ENCODE data around the gene GNAQ. TPM values are rescaled to one million over a fixed set of nuclear protein-coding genes. Genes with fewer than 3 reads are reported as not detected.

Gene GNAQ
- polyA plus RNA-seq, 2 of the 4 experiments (the other 2 are of a cell fraction): 17.9 to 60.0 TPM

GRCh38 chr9:77677957-77678535 lies 353.6 kb downstream of the GNAQ start:
- DNase-seq (ENCODE audit: low read depth in 1 of 2, low spot score in 1 of 2) (no peak), ATAC-seq (no peak), FAIRE-seq (no peak)
- Histone ChIP-seq H3K27ac (no peak overlapping the region), H3K4me3 (no peak overlapping the region), H3K4me2 (no peak overlapping the region), H3K9me3 (no peaks in the 10 kb centered on the region), H3K4me1 (no peaks in the 10 kb centered on the region)
- ChIA-PET POLR2A (no interaction called here), CTCF (no interaction called here)
- WGBS (ENCODE audit: missing lambda C conversion rate): 71% methylated on average over 7 of the region's 7 CpGs
- TF ChIP-seq ZNF302 (CRISPR knock-in tag; IDR thresholded peaks at IDR 0.05) (no peak), ZC3H11A (IDR thresholded peaks at IDR 0.05) (no peak), GATA3 (IDR thresholded peaks at IDR 0.05; ENCODE audit: borderline replicate concordance) (no peak)

- ChIA-PET POLR2A (no interaction called here), CTCF (interaction anchor here (1.1 kb wide), 1 partner anchor 203 kb away, joined by 3 read pairs; no protein-coding TSS in a partner anchor)
- TF ChIP-seq ZFP36 (IDR thresholded peaks at IDR 0.05; ENCODE audit: borderline replicate concordance, partially characterized antibody) (no peak), TFCP2L1 (CRISPR knock-in tag; IDR thresholded peaks at IDR 0.05) (no peak), RAD21 (conservative IDR thresholded peaks at IDR 0.05 in 1 of 2, IDR thresholded peaks at IDR 0.05 in 1 of 2) (no peak), TP53 (CRISPR knock-in tag; IDR thresholded peaks at IDR 0.05) (no peak), EHF (CRISPR knock-in tag; IDR thresholded peaks at IDR 0.05) (no peak), EHMT2 (IDR thresholded peaks at IDR 0.05; ENCODE audit: low read depth) (no peak), ZSCAN20 (CRISPR knock-in tag; IDR thresholded peaks at IDR 0.05) (no peak), USF2 (IDR thresholded peaks at IDR 0.05) (no peak)
- TF ChIP-seq, protein P1, sequence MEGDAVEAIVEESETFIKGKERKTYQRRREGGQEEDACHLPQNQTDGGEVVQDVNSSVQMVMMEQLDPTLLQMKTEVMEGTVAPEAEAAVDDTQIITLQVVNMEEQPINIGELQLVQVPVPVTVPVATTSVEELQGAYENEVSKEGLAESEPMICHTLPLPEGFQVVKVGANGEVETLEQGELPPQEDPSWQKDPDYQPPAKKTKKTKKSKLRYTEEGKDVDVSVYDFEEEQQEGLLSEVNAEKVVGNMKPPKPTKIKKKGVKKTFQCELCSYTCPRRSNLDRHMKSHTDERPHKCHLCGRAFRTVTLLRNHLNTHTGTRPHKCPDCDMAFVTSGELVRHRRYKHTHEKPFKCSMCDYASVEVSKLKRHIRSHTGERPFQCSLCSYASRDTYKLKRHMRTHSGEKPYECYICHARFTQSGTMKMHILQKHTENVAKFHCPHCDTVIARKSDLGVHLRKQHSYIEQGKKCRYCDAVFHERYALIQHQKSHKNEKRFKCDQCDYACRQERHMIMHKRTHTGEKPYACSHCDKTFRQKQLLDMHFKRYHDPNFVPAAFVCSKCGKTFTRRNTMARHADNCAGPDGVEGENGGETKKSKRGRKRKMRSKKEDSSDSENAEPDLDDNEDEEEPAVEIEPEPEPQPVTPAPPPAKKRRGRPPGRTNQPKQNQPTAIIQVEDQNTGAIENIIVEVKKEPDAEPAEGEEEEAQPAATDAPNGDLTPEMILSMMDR (IDR thresholded peaks at IDR 0.05): no peak
- H3K27ac ChIP-seq: no peak overlapping the region
- H3K4me3 ChIP-seq: no peak overlapping the region
- 40% methylated on average over 4 of the region's 4 CpGs for WGBS (ENCODE audit: missing lambda C conversion rate)
- ATAC-seq (no peak), FAIRE-seq (no peak), DNase-seq (ENCODE audit: low read depth in 1 of 2, low spot score in 1 of 2) (no peak)
- H3K4me2 ChIP-seq: no peak overlapping the region
- H3K4me1 ChIP-seq: no peaks in the 10 kb centered on the region
- no peaks in the 10 kb centered on the region for H3K9me3 ChIP-seq
These were observed 354.2 kb downstream of the GNAQ start for GRCh38 chr9:77677397-77677796.

DNA sequence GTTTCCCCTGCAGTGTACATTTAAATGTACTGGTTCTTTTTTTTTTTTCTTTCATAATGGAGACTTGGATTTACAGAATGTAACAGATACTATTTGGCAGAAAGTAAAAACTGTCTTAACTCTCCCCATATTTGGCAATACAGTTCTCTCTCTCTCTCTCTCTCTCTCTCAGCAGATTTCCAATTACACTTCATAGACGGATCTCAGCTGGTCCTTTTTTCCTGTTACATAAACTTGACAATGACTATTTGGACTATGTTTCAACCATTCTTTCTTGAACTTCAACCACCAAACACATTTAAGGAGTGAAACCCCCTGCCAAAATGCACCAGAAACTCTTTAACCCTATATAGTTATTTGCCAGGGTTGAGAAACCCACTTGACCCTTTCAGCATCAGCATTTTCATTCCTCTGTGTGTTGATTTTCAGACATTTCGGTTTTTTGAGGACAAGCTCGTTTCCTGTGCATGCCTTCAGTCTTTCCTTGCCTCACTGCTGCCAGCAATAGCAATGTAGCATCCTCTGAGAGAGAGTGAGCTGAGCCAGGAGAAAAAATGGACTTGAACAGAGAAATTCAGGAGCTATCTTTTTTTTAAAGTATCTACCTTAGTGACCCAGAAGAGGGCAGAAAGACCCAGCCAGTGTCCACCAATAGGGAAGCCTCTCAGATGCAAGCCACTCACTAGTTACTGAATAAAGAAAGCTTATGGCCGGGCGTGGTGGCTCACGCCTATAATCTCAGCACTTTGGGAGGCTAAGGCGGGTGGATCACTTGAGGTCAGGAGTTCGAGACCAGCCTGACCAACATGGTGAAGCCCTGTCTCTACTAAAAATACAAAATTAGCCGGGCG lies 357.4 kb downstream of the GNAQ start:
- Histone ChIP-seq H3K4me1 (no peaks in the 10 kb centered on the region), H3K4me3 (no peak overlapping the region), H3K9me3 (no peaks in the 10 kb centered on the region), H3K27ac (no peak overlapping the region), H3K4me2 (no peak overlapping the region)
- no peak for FAIRE-seq
- 70% methylated on average over 10 of the region's 10 CpGs for WGBS (ENCODE audit: missing lambda C conversion rate)
- DNase-seq (ENCODE audit: low read depth in 1 of 2, low spot score in 1 of 2): peak in 1 of 2 experiments; percentile 25
- ChIA-PET POLR2A (interaction anchor here (0.8 kb wide), 1 partner anchor 19 kb away, joined by 3 read pairs; no protein-coding TSS in a partner anchor), CTCF (interaction anchor here (0.7 to 1.3 kb wide), 6 partner anchors 16 to 77 kb away, joined by 3 to 4 read pairs (median 3); no protein-coding TSS in a partner anchor)
- peak; percentile 39 to 43; a peak in 1 of 6 replicates for ATAC-seq
- TF ChIP-seq TFCP2L1 (CRISPR knock-in tag; IDR thresholded peaks at IDR 0.05) (no peak), MAZ (IDR thresholded peaks at IDR 0.05; ENCODE audit: borderline replicate concordance, low read depth, low read length) (no peak), CBX2 (IDR thresholded peaks at IDR 0.05; ENCODE audit: borderline replicate concordance, low read depth) (no peak), RNF2 (IDR thresholded peaks at IDR 0.05; ENCODE audit: borderline replicate concordance, low read depth) (no peak), ESRRA (IDR thresholded peaks at IDR 0.05; ENCODE audit: borderline replicate concordance, low read length) (no peak), KDM5A (IDR thresholded peaks at IDR 0.05) (no peak), TP53 (CRISPR knock-in tag; IDR thresholded peaks at IDR 0.05) (no peak), FOXS1 (CRISPR knock-in tag; IDR thresholded peaks at IDR 0.05) (no peak), EHF (CRISPR knock-in tag; IDR thresholded peaks at IDR 0.05) (no peak), ATOH8 (CRISPR knock-in tag; IDR thresholded peaks at IDR 0.05; ENCODE audit: low read depth) (no peak), PBX3 (IDR thresholded peaks at IDR 0.05) (no peak), RFX5 (IDR thresholded peaks at IDR 0.05) (no peak), POLR2A (IDR thresholded peaks at IDR 0.05; ENCODE audit: low read length) (no peak), GATA3 (IDR thresholded peaks at IDR 0.05; ENCODE audit: borderline replicate concordance) (no peak), MYC (IDR thresholded peaks at IDR 0.05; ENCODE audit: borderline replicate concordance, low read length) (no peak)
- TF ChIP-seq, protein P2, sequence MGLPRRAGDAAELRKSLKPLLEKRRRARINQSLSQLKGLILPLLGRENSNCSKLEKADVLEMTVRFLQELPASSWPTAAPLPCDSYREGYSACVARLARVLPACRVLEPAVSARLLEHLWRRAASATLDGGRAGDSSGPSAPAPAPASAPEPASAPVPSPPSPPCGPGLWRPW (IDR thresholded peaks at IDR 0.05): no peak
- TF ChIP-seq, protein P3, sequence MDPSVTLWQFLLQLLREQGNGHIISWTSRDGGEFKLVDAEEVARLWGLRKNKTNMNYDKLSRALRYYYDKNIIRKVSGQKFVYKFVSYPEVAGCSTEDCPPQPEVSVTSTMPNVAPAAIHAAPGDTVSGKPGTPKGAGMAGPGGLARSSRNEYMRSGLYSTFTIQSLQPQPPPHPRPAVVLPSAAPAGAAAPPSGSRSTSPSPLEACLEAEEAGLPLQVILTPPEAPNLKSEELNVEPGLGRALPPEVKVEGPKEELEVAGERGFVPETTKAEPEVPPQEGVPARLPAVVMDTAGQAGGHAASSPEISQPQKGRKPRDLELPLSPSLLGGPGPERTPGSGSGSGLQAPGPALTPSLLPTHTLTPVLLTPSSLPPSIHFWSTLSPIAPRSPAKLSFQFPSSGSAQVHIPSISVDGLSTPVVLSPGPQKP (IDR thresholded peaks at IDR 0.05; ENCODE audit: low read depth, low read length): no peak
